ENCODE data around the gene FGFBP3. TPM values are rescaled to one million over a fixed set of nuclear protein-coding genes. Genes with fewer than 3 reads are reported as not detected.

Gene FGFBP3
- total and polyA plus RNA-seq, 2 of the 13 experiments (the other 11 are each of a cell fraction or from before 2014, with no cell fraction given), result 0.50 to 2.0 TPM

GRCh38 chr10:91923371-91924211, 14.3 kb upstream of the FGFBP3 start, which contains the start of gene BTAF1 (continued):
- TF ChIP-seq AKNA (CRISPR knock-in tag; IDR thresholded peaks at IDR 0.05; ENCODE audit: borderline replicate concordance) (no peak; the same call in 1 of the 2 replicates), ZC3H4 (CRISPR knock-in tag; IDR thresholded peaks at IDR 0.05; ENCODE audit: borderline replicate concordance) (no peak), HIC2 (CRISPR knock-in tag; IDR thresholded peaks at IDR 0.05; ENCODE audit: low read depth) (peak; percentile 43; the same call in 1 of the 2 replicates), GFI1 (CRISPR knock-in tag; IDR thresholded peaks at IDR 0.05; ENCODE audit: borderline replicate concordance) (peak; percentile 63; the same call in 1 of the 2 replicates), LBX2 (CRISPR knock-in tag; IDR thresholded peaks at IDR 0.05; ENCODE audit: borderline replicate concordance) (0 out of 2 replicates have a peak, but pooled peaks have one; percentile 70), TCF7L2 (IDR thresholded peaks at IDR 0.05; ENCODE audit: low read depth, low read length) (no peak), TBX2 (CRISPR knock-in tag; IDR thresholded peaks at IDR 0.05; ENCODE audit: borderline replicate concordance) (peak; percentile 80), HMGXB3 (CRISPR knock-in tag; IDR thresholded peaks at IDR 0.05; ENCODE audit: borderline replicate concordance) (peak; percentile 62; the same call in 1 of the 2 replicates), IKZF1 (IDR thresholded peaks at IDR 0.05) (no peak), ZNF512B (CRISPR knock-in tag; IDR thresholded peaks at IDR 0.05; ENCODE audit: borderline replicate concordance) (no peak), ZNF337 (CRISPR knock-in tag; IDR thresholded peaks at IDR 0.05; ENCODE audit: borderline replicate concordance, low read depth) (peak; percentile 81; the same call in 1 of the 2 replicates)

Measured in HepG2 (cell line).